HG03095 (cell line): ENCODE measurements around the gene TNNT1.

Source experiments
- ATAC-seq: cut with Tn5 transposase; IDR thresholded peaks from one replicate; pipeline ENCODE4 v1.9.1; 2021; ENCODE audit warnings: moderate library complexity; ENCODE audit not compliant: unreplicated experiment

Gene TNNT1

GRCh38 chr19:55091955-55092354 is 57.1 kb downstream of the TNNT1 start:
- no peak for ATAC-seq

GRCh38 chr19:55091126-55091910 is 57.7 kb downstream of the TNNT1 start:
- no peak for ATAC-seq

- ATAC-seq: no peak
These were observed 58.4 kb downstream of the TNNT1 start for GRCh38 chr19:55090564-55090963.

- ATAC-seq: no peak
These were observed 59.6 kb downstream of the TNNT1 start for GRCh38 chr19:55089342-55089944.

GRCh38 chr19:55088543-55089341 is 60.3 kb downstream of the TNNT1 start:
- ATAC-seq: no peak

- no peak for ATAC-seq
These were observed 61.0 kb downstream of the TNNT1 start for GRCh38 chr19:55088021-55088451.

GRCh38 chr19:55087542-55087901 is 61.5 kb downstream of the TNNT1 start:
- no peak for ATAC-seq

GRCh38 chr19:55086730-55087541 is 62.1 kb downstream of the TNNT1 start:
- ATAC-seq: no peak

GRCh38 chr19:55085923-55086715 is 62.9 kb downstream of the TNNT1 start:
- ATAC-seq: no peak

- no peak for ATAC-seq
These were observed 64.6 kb downstream of the TNNT1 start for GRCh38 chr19:55084416-55084815.

- ATAC-seq: no peak
These were observed 65.8 kb downstream of the TNNT1 start for GRCh38 chr19:55083004-55083850.
